DMS153 treated with DMSO at 0.1 percent for 48 hours (cell line): ENCODE data around the gene IL15RA.

ENCODE experiments used
- DNase-seq: peaks from one replicate; lab custom pipeline; 2025; ENCODE audit not compliant: unreplicated experiment; lab: John Stamatoyannopoulos, UW

IL15RA gene, protein sequence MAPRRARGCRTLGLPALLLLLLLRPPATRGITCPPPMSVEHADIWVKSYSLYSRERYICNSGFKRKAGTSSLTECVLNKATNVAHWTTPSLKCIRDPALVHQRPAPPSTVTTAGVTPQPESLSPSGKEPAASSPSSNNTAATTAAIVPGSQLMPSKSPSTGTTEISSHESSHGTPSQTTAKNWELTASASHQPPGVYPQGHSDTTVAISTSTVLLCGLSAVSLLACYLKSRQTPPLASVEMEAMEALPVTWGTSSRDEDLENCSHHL

DNA sequence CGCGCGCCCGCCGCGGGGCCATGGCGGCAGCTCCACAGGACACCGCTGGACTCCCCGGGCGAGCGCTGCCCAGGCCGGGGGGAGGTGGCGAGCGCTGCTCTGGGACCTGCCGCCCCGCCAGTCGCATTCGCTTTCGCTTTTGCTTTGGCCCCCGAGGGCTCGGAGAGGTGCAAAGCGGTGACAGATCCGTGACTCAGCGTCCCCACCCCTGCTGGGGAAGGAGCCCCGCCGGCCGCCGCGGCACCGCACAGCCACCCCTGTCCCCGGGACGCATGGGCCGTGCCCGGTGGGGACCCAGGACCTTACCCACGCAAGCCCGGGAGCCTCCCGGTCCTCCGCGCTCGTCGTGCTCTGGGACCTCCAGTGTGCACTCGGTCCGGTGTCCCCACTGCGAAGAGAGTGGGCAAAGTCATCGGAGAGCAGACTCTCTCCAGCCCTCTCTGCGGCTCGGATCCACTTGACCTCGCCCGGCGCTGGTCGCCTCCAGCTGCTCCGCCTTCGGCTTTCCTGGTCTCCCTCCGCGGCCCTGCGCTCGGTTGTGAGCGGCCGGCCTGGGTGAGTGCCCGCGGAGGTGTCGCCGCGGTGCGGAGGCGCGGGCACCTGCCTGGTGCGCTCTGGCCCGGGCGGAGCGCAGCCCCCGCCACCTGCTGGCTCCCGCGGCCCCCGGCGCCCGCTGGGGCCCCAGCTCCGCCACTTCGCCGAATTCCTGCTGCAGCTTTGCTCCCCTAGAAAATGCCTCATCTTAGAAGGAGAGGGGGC lies at the start of gene IL15RA:
IL15RA (minus strand) TSS at position 73 of the 759 bp plus-strand sequence; CDS start at position 22, 51 bp downstream.
- DNase-seq, result no peak

GRCh38 chr10:6025683-6026255 lies 48.4 kb upstream of the IL15RA start:
- no peak for DNase-seq

- no peak for DNase-seq
These were observed 47.0 kb upstream of the IL15RA start for GRCh38 chr10:6024334-6024682.

DNA sequence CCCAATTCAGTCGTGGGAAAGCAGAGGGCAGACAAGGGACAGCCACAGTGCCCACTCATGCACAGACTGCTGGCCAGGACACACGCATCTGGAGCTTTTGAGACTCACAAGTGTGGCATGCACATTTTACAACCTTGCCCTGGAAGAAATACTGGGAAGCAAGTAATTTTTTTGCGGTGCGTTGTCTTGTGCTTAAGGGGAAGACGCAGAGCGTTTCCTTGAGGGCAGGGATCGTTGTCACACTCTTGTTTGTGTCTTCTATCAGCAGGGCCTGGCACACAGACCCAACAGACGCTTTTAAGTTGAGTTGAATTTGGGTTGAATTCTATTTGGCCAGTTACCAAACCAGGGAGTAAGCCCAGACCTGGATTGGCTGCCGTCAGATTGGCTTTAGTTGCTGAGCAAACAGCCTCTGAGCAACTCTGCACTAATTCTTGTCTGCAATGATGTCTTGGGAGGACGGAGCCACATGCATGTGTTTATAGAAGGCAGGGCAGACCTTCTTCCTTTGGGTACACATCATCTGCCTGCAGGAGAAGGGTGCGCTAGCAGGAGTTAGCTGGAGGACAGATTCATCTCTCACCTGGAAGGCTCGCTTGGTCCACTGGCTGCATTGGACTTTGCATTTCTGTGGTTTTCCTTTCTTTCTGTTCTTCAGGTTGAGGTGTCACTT lies 46.5 kb upstream of the IL15RA start:
- DNase-seq, result no peak

DNA sequence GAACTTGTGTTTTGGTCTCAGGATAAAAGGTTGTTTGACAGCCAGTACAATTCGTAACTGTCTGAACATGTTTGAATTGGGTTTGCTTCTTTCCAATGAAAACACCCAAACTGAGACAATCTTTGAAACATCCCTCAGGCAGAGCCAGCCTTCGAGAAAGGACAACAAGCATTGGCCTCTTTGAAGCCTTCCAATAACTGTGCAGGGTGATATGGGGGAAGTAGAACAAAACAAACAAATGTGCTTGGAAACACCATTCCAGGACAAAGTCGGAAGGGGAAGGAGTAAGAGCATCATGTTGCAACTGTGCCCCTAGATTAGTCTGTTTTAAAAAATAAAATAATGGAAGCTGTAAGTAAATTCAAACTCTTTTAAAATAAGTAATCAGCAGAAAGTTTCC lies 45.3 kb upstream of the IL15RA start:
- DNase-seq, result no peak

DNA sequence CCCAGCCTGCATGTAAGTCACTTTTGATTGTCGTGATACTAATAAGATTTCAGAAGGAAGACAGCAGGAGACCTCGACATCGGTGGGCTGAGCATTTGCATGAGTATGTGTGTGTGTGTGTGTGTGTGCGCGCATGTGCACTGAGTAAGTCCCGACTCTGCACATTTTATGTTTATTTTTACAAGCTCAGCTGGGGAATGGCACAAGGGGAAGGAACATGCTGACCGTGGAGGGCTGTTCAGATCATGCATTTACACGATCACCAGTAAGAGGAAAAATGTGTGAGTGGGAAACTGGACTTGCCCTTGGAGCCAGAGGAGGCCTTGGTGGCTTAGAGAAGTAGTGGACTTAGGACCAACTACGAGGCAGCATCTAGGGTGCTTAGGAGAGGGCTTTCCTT lies 43.5 kb upstream of the IL15RA start:
- DNase-seq, result no peak

DNA sequence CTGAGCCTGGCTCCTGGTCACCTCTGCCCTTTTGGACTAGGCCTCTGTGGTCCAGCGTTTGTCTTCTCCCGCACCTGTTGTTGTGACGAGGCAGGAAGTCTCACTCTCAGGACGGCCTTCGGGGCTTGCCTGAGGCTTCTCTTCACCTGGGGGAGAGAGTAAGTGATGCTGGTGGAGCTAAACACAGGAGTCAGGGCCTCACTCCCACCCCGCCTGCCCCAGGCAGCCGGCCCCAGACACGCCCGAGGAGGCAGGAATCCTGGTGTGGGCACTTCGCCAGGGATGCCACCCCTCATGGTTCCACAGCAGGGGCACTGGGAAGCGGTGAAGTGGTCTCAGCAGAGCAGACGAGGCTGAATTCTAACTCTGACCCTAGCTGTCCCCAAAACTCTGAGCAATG lies 42.5 kb upstream of the IL15RA start:
- no peak for DNase-seq

GRCh38 chr10:6019010-6019782 lies 41.9 kb upstream of the IL15RA start:
- no peak for DNase-seq

DNA sequence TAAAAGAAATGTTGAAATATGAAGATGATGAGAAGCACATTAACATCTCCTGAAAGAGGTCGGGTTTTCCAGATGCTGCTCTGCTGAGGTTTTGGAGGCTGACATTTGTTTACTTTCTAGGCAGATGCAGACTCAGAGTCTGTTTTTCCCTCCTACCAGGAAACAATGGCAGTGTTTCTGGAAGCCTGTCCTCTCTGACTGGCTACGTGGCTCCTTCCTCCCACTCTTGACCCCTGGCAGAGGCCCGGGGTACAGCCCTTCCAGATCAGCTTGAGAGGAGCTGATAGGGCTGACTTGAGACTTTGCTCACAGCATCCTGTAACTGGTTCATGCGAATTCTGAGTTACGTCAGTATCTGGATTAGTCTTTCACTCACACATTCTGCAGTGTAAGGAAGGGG lies 41.1 kb upstream of the IL15RA start:
- DNase-seq, result no peak

- no peak for DNase-seq
These were observed 40.5 kb upstream of the IL15RA start for GRCh38 chr10:6017781-6018354.

DNA sequence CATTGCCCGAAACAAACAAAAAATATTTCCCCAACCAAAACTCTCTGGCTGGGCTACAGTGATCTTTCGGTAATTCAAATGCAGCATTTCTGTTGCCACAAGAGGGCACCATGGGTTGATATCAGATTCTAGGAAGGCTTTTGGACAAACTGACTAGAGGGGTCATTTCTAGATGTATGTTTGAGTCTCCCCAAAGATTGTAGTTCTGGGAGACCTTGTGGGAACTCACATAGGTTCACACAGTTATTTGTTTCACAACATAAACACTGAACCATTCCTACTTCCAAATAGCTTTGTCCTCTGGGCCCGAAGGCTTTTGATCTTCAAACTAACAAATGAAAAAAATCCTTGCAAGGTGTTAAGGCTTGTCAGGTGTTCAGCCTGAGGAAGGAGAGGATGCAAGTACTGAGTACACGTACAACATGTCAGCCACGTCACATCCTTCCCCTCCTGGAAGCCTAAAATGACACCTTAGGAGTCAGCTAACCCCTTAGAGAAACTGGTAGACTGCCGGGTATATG lies 37.0 kb upstream of the IL15RA start:
- no peak for DNase-seq

DNA sequence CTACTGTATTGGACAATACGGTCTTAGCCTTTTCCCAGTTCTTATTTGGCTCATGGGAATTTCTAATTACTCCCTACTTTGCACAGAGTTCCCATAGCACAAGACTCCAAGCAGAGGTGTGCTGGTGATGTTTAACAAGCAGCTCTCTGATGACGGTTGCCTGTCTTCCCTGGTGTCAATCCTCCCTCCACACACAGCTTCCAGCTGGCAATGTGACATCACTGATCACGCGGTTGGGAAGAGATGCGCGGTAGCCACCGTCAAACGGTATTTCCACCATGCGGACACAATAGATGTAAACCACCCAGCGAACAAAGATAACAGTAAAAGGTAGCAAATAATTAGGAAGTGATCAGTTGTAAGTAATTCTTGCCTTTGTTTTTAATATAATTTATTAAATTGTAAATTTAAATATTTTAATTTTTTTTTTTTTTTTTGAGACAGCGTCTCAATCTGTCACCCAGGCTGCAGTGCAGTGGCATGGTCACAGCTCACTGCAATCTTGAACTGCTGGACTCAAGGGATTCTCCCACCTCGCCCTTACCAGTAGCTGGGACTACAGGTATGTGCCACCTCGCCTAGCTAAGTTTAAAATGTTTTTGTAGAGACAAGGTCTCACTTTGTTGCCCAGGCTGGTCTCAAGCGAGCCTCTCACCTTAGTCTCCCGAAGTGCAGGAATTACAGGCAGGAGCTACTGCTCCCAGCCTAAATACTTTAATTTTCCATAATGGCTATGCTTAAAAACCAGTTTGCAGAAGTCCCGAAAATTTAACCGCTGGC lies 36.3 kb upstream of the IL15RA start:
- no peak for DNase-seq

DNA sequence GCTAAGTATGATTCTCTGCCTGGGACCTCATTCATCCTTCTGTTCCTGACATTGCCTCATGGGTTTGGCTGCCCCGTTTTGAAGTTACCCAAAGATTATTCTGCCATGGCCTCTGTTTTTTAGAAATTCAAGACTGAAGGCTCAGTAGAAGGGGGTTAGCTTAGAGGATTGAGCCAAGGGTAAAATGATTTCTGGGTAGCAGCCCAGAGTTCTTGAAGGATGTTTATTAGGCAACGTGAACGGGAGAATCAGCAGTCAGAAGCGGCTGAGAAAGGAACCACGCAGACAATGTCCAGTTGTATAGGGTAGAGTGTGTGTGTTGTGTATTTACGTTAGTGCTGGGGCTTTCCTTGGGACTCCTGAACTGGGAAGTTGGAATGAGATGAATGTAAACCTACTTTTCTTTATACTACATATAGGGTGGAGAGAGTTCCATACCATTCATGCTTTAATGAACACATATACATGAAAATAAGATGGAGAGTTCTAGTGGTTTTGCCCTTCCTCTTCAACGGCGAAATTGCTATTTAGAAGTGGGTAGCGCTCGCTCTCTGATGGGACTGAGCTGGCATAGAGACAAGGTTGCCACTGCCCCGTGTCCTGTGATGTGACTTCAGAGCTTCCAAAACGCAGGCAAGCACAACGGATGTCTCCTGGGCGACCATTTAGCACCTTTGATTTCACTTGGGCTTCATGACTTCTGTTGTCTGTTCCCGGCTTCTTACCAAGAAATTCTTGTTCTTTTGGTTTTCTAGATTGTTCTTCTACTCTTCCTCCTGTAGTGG lies 35.0 kb upstream of the IL15RA start:
- no peak for DNase-seq

- DNase-seq, result no peak
These were observed 34.2 kb upstream of the IL15RA start for GRCh38 chr10:6011558-6011957.

DNA sequence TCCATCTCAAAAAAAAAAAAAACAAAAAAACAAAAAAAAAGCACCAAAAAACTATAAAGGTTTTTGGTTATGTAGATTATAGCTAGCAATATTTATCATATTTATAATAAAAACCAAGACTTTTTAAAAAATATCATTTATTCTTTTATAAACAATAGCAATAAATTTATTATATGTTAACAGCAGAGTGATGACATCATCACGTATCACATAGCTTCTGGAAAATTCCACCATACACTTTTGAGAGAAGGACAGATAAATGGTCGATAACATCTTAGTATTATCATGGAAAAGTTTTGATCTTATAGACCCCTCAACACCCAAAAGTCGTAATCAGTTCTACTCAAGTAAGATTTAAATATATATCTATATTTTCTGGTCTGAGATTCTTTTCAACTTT lies 33.2 kb upstream of the IL15RA start:
- DNase-seq, result no peak

DNA sequence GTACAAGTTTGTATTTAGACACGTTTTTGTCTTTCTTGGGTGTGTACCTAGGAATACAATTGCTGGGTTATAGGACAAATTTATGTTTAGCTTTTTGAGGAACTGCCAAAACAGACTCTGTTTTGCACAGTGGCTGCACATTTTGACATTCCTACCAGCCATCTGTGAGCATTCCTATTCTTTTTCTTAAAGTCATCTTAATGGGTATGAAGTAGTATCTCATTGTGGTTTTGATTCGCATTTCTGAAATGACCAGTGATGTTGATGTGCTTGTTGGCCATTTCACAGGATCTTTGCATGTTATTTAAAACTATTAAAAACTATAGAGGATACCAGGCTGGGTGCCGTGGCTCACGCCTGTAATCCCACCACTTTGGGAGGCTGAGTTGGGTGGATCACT lies 32.6 kb upstream of the IL15RA start:
- DNase-seq, result no peak

DNA sequence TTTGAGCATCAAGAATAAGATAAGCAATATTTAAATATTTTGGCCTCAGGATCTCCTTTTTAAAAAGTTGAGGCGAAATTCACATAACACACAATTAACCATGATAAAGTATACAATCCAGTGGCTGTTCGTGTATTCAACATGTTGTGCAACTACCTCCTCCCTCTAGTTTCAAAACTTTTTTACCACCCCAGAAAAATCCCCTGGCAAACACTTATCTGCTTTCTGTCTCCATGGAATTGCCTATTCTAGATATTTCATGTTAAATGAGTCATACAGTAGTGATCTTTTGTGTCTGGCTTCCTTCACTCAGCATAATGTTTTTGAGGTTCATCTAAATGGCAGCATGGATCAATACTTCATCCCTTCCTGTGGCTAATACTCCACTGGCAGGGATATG lies 31.8 kb upstream of the IL15RA start:
- no peak for DNase-seq

GRCh38 chr10:6008497-6009142 lies 31.3 kb upstream of the IL15RA start:
- DNase-seq, result no peak

DNA sequence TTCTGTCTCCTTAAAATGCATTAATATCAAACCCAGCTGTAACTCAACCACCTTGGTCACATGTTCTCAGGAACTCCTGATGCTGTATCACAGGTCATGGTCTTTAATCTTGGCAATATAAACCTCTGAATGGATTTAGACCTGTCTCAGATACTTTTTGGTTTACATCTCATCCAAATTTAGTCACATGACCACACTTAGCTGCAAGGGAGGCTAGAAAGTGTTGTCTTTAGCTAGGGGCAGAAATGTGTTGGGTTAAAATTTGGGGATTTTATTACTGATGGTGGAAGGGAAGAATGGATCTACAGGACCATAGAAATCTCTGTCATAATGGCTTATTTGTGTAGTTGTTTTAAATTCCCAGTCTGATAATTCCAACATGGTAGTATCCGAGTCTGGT lies 29.6 kb upstream of the IL15RA start:
- DNase-seq, result no peak
